ENCODE measurements around the gene GLCE.
"Not testable (repeated sequence)": the region's sequence is repeated elsewhere in the genome, so short reads cannot be mapped to it uniquely, and the experiment has no call there.

The GLCE gene

GRCh38 chr15:69277316-69277715 is 116.9 kb downstream of the GLCE start:
- DNase-seq = no peak

GRCh38 chr15:69279636-69280035 is 119.2 kb downstream of the GLCE start:
- no peak for DNase-seq

- DNase-seq = no peak
Measured at GRCh38 chr15:69280783-69281182, 120.3 kb downstream of the GLCE start.

- no peak for DNase-seq
Measured at GRCh38 chr15:69282104-69282743, 121.8 kb downstream of the GLCE start.

GRCh38 chr15:69285834-69286233 is 125.4 kb downstream of the GLCE start:
- DNase-seq = no peak

- no peak for DNase-seq
Measured at GRCh38 chr15:69288011-69288410, 127.6 kb downstream of the GLCE start.

- DNase-seq = no peak
Measured at GRCh38 chr15:69288531-69289341, 128.3 kb downstream of the GLCE start.

GRCh38 chr15:69289342-69290146 is 129.1 kb downstream of the GLCE start:
- no peak for DNase-seq

GRCh38 chr15:69290346-69291164 is 130.1 kb downstream of the GLCE start:
- DNase-seq = no peak

- not testable (repeated sequence) for DNase-seq
Measured at GRCh38 chr15:69291651-69292050, 131.2 kb downstream of the GLCE start.

GRCh38 chr15:69292826-69293420 is 132.5 kb downstream of the GLCE start:
- DNase-seq = no peak

GRCh38 chr15:69293741-69294615 is 133.5 kb downstream of the GLCE start:
- DNase-seq = no peak

GRCh38 chr15:69296606-69297005 is 136.2 kb downstream of the GLCE start:
- DNase-seq = no peak

- DNase-seq = no peak
Measured at GRCh38 chr15:69297642-69298353, 137.4 kb downstream of the GLCE start.

- DNase-seq = no peak
Measured at GRCh38 chr15:69298354-69298696, 137.9 kb downstream of the GLCE start.

- DNase-seq = no peak
Measured at GRCh38 chr15:69298697-69299441, 138.4 kb downstream of the GLCE start, which contains the start of gene PAQR5. TSS of gene PAQR5 (plus strand) at chr15:69298912. CDS start at chr15:69360081, 61,169 bp downstream.

GRCh38 chr15:69299451-69299886 is 139.0 kb downstream of the GLCE start:
- no peak for DNase-seq

- DNase-seq = no peak
Measured at GRCh38 chr15:69299943-69300588, 139.6 kb downstream of the GLCE start.

- DNase-seq = not testable (repeated sequence)
Measured at GRCh38 chr15:69301101-69301500, 140.7 kb downstream of the GLCE start.

Measured in NCI-H187 treated with DMSO at 0.1 percent for 48 hours (cell line).